HEK293T (cell line): Measurements from ENCODE around the gene THSD7B.

Source experiments
- CTCF ChIA-PET: fragments of 350-600 bp; formaldehyde crosslinking; extraction: SDS; loops from one replicate; lab custom pipeline; 2021; ENCODE audit warnings: antibody characterized with exemption, inconsistent platforms; lab: Yijun Ruan, JAX
- POLR2A ChIA-PET: fragments of 350-600 bp; formaldehyde crosslinking; extraction: SDS; loops from one replicate; lab custom pipeline; 2020; ENCODE audit warnings: antibody characterized with exemption, inconsistent platforms; lab: Yijun Ruan, JAX
- DNase-seq: peaks from one replicate; pipeline ENCODE4 v3.0.0; 2012; ENCODE audit warnings: mixed read lengths; ENCODE audit errors: extremely low spot score
- ARNT ChIP-seq: fragments of 450-650 bp; IDR thresholded peaks from 2 replicates; pipeline ENCODE4 v1.6.1; 2017; ENCODE audit warnings: mild to moderate bottlenecking
- BHLHE40 ChIP-seq: fragments of 450-650 bp; IDR thresholded peaks from 2 replicates; pipeline ENCODE4 v1.6.1; 2016; ENCODE audit warnings: mild to moderate bottlenecking, moderate library complexity, borderline replicate concordance
- CTBP1 ChIP-seq: fragments of 450-650 bp; IDR thresholded peaks from 2 replicates; pipeline ENCODE4 v1.6.1; 2016; ENCODE audit warnings: borderline replicate concordance
- ELF4 ChIP-seq: fragments of 450-650 bp; IDR thresholded peaks from 2 replicates; pipeline ENCODE4 v1.6.1; 2017; ENCODE audit warnings: antibody characterized with exemption
- FOXA1 ChIP-seq: fragments of 450-650 bp; IDR thresholded peaks from 2 replicates; pipeline ENCODE4 v1.6.1; 2016; ENCODE audit warnings: mild to moderate bottlenecking
- FOXK2 ChIP-seq: fragments of 450-650 bp; IDR thresholded peaks from 2 replicates; pipeline ENCODE4 v1.6.1; 2016; ENCODE audit warnings: mild to moderate bottlenecking
- FOXM1 ChIP-seq: fragments of 450-650 bp; IDR thresholded peaks from 2 replicates; pipeline ENCODE4 v1.6.1; 2017; ENCODE audit warnings: mild to moderate bottlenecking, borderline replicate concordance
- HDGF ChIP-seq: fragments of 450-650 bp; IDR thresholded peaks from 2 replicates; pipeline ENCODE4 v1.6.1; 2017; ENCODE audit warnings: antibody characterized with exemption, borderline replicate concordance
- L3MBTL2 ChIP-seq: fragments of 450-650 bp; conservative IDR thresholded peaks from 2 replicates; pipeline ENCODE4 v1.6.1; 2016; ENCODE audit warnings: mild to moderate bottlenecking
- LEF1 ChIP-seq: fragments of 450-650 bp; IDR thresholded peaks from 2 replicates; pipeline ENCODE4 v1.6.1; 2017; ENCODE audit warnings: mild to moderate bottlenecking, borderline replicate concordance
- NFRKB ChIP-seq: fragments of 450-650 bp; IDR thresholded peaks from 2 replicates; pipeline ENCODE4 v1.6.1; 2016; ENCODE audit warnings: mild to moderate bottlenecking, moderate library complexity
- PKNOX1 ChIP-seq: fragments of 450-650 bp; IDR thresholded peaks from 2 replicates; pipeline ENCODE4 v1.6.1; 2016
- SP1 ChIP-seq: fragments of 450-650 bp; IDR thresholded peaks from 2 replicates; pipeline ENCODE4 v1.6.1; 2017
- SUZ12 ChIP-seq: fragments of 450-650 bp; IDR thresholded peaks from 2 replicates; pipeline ENCODE4 v1.6.1; 2016; ENCODE audit warnings: mild to moderate bottlenecking
- TARDBP ChIP-seq: fragments of 450-650 bp; IDR thresholded peaks from 2 replicates; pipeline ENCODE4 v1.6.1; 2016
- ZNF384 ChIP-seq: fragments of 450-650 bp; IDR thresholded peaks from 2 replicates; pipeline ENCODE4 v1.6.1; 2016

The THSD7B gene

GRCh38 chr2:137437386-137437785 lies 672.0 kb downstream of the THSD7B start:
- no peak for TF ChIP-seq NFRKB
- TF ChIP-seq ELF4, result no peak
- no peak for TF ChIP-seq ARNT
- TF ChIP-seq BHLHE40, result no peak
- no peak for TF ChIP-seq LEF1
- TF ChIP-seq FOXK2, result no peak
- TF ChIP-seq FOXA1, result no peak
- TF ChIP-seq FOXM1, result no peak
- no peak for TF ChIP-seq ZNF384
- CTCF ChIA-PET, result interaction anchor here (0.6 kb wide), 1 partner anchor 371 kb away, joined by 6 read pairs; no protein-coding TSS in a partner anchor
- DNase-seq, result no peak
- POLR2A ChIA-PET, result no interaction called here

DNA sequence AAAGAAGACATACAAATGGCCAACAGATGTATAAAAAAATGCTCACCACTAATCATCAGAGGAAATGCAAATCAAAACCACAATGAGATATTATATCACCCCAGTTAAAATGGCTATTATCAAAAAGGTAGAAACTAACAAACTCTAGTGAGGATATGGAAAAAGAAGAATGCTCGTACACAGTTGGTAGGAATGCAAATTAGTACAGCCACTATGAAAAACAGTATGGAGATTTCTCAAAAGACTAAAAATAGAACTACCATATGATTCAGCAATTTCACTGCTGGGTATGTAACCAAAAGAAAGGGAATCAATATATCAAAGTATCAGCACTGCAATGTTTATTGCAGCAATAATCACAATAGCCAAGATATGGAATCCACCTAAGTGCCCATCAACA lies 679.6 kb downstream of the THSD7B start:
- CTCF ChIA-PET, result no interaction called here
- POLR2A ChIA-PET, result no interaction called here
- DNase-seq, result no peak
- TF ChIP-seq ARNT (no peak), ELF4 (no peak), FOXA1 (no peak)

GRCh38 chr2:137449454-137449853 lies 684.1 kb downstream of the THSD7B start:
- no peak for DNase-seq
- CTCF ChIA-PET, result no interaction called here
- TF ChIP-seq PKNOX1, result no peak
- TF ChIP-seq FOXA1, result no peak
- TF ChIP-seq BHLHE40, result no peak
- no peak for TF ChIP-seq TARDBP
- no peak for TF ChIP-seq SUZ12
- no peak for TF ChIP-seq ELF4
- TF ChIP-seq ARNT, result no peak
- no peak for TF ChIP-seq HDGF
- no peak for TF ChIP-seq FOXM1
- no peak for TF ChIP-seq NFRKB
- no peak for TF ChIP-seq L3MBTL2
- POLR2A ChIA-PET, result no interaction called here

GRCh38 chr2:137454886-137455285 lies 689.5 kb downstream of the THSD7B start:
- POLR2A ChIA-PET, result no interaction called here
- DNase-seq, result no peak
- TF ChIP-seq TARDBP, result no peak
- no peak for TF ChIP-seq L3MBTL2
- TF ChIP-seq BHLHE40, result no peak
- no peak for TF ChIP-seq PKNOX1
- no peak for TF ChIP-seq SUZ12
- no peak for TF ChIP-seq ELF4
- no peak for TF ChIP-seq FOXM1
- TF ChIP-seq FOXK2, result no peak
- no peak for TF ChIP-seq NFRKB
- no peak for TF ChIP-seq LEF1
- no peak for TF ChIP-seq HDGF
- CTCF ChIA-PET, result no interaction called here

DNA sequence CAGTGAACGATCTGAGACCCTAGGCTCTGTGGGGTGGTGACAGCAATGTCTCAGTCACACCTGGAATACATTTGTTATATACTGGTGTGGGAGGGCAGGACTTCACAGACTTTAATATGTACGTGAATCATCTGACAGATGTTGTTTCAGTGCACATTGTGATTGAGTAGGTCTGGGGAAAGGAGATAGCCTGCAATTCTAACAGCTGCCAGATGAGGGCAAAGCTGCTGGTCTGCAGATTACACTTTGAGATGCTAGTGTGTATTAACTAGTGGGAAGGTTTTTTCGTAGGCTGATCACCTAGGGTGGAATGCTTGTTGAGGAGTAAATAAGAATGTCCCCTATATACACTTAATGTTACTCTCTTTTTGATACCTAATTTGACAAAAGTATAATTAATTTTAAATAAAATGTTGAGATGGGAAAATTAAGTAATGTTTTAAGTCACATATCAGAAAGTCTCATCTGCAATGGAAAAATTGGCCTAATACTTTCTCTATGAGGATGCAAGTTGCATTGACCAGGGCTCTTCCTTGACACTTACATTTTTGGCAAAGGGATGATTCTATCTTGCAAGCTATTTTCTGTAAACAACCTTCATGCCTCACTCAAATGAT lies 702.0 kb downstream of the THSD7B start:
- ChIA-PET CTCF (no interaction called here), POLR2A (no interaction called here)
- TF ChIP-seq SP1 (no peak), FOXK2 (no peak), LEF1 (no peak)
- peak; percentile 32 for DNase-seq

- no peak for TF ChIP-seq SP1
- no peak for TF ChIP-seq LEF1
- no peak for DNase-seq
- CTCF ChIA-PET, result no interaction called here
- POLR2A ChIA-PET, result no interaction called here
These were observed 727.9 kb downstream of the THSD7B start for GRCh38 chr2:137493261-137493660.

- no peak for TF ChIP-seq ARNT
- no peak for TF ChIP-seq L3MBTL2
- TF ChIP-seq PKNOX1, result no peak
- no peak for TF ChIP-seq HDGF
- TF ChIP-seq BHLHE40, result no peak
- no peak for TF ChIP-seq TARDBP
- no peak for TF ChIP-seq FOXK2
- TF ChIP-seq CTBP1, result no peak
- no peak for TF ChIP-seq ZNF384
- no peak for TF ChIP-seq NFRKB
- no peak for TF ChIP-seq LEF1
- no peak for TF ChIP-seq ELF4
- no peak for TF ChIP-seq FOXA1
- no peak for TF ChIP-seq SUZ12
- no peak for DNase-seq
- ChIA-PET POLR2A (no interaction called here), CTCF (no interaction called here)
These were observed 735.3 kb downstream of the THSD7B start for GRCh38 chr2:137500599-137500998.
